H9 (cell line): ENCODE data around the gene ALOX12B. TPM values are rescaled to one million over a fixed set of nuclear protein-coding genes. Genes with fewer than 3 reads are reported as not detected.

Source experiments
- DNase-seq: peaks from one replicate; pipeline ENCODE4 v3.0.0-alpha.2; 2017
- H2AFZ ChIP-seq: one replicate; pipeline ENCODE4 v1.6.1; 2013; ENCODE audit warnings: mild to moderate bottlenecking, low read length, control low read depth, moderate library complexity
- H2AK5ac ChIP-seq: 2 replicates; pipeline ENCODE4 v1.6.1; 2013; ENCODE audit warnings: low read length, control low read depth, mixed read lengths; ENCODE audit not compliant: insufficient read length
- H2BK120ac ChIP-seq: one replicate; pipeline ENCODE4 v1.6.1; 2013; ENCODE audit warnings: low read depth, mild to moderate bottlenecking, low read length, control low read depth, inconsistent platforms; ENCODE audit not compliant: poor library complexity, severe bottlenecking
- H2BK12ac ChIP-seq: 2 replicates; pipeline ENCODE4 v1.6.1; 2013; ENCODE audit warnings: low read length, control low read depth, mixed read lengths, low read depth; ENCODE audit not compliant: insufficient read length
- H2BK15ac ChIP-seq: 2 replicates; pipeline ENCODE4 v1.6.1; 2013; ENCODE audit warnings: low read depth, low read length, control low read depth
- H2BK20ac ChIP-seq: one replicate; pipeline ENCODE4 v1.6.1; 2013; ENCODE audit warnings: low read depth, mild to moderate bottlenecking, low read length, control low read depth, inconsistent platforms; ENCODE audit not compliant: poor library complexity, severe bottlenecking
- H2BK5ac ChIP-seq: 2 replicates; pipeline ENCODE4 v1.6.1; 2013; ENCODE audit warnings: low read length, control low read depth, mixed read lengths; ENCODE audit not compliant: insufficient read length
- H3K14ac ChIP-seq: 2 replicates; pipeline ENCODE4 v1.6.1; 2013; ENCODE audit warnings: low read length, control low read depth; ENCODE audit not compliant: insufficient read depth
- H3K18ac ChIP-seq: 2 replicates; pipeline ENCODE4 v1.6.1; 2013; ENCODE audit warnings: low read depth, mild to moderate bottlenecking, mixed read lengths, low read length, control low read depth; ENCODE audit not compliant: insufficient read length
- H3K23ac ChIP-seq: 2 replicates; pipeline ENCODE4 v1.6.1; 2013; ENCODE audit warnings: low read length, control low read depth, mixed read lengths, low read depth; ENCODE audit not compliant: insufficient read length
- H3K23me2 ChIP-seq: 2 replicates; pipeline ENCODE4 v1.6.1; 2013; ENCODE audit warnings: low read depth, mild to moderate bottlenecking, mixed read lengths, low read length, control low read depth; ENCODE audit not compliant: insufficient read length, poor library complexity, severe bottlenecking
- H3K27ac ChIP-seq: 2 replicates; pipeline ENCODE4 v1.5.1; 2013; ENCODE audit warnings: low read length, control low read depth, mixed read lengths, low read depth; ENCODE audit not compliant: insufficient read length
- H3K27me3 ChIP-seq: 2 replicates; pipeline ENCODE4 v1.6.1; 2013; ENCODE audit warnings: low read length, control low read depth, inconsistent platforms; ENCODE audit not compliant: insufficient read depth
- H3K4ac ChIP-seq: 2 replicates; pipeline ENCODE4 v1.6.1; 2013; ENCODE audit warnings: low read depth, mild to moderate bottlenecking, control low read depth, inconsistent platforms, low read length, moderate library complexity
- H3K4me1 ChIP-seq: 2 replicates; pipeline ENCODE4 v1.6.1; 2013; ENCODE audit warnings: low read length, control low read depth, inconsistent platforms; ENCODE audit not compliant: insufficient read depth
- H3K4me2 ChIP-seq: 2 replicates; pipeline ENCODE4 v1.6.1; 2013; ENCODE audit warnings: low read length, control low read depth, mixed read lengths; ENCODE audit not compliant: insufficient read length, insufficient read depth
- H3K56ac ChIP-seq: 2 replicates; pipeline ENCODE4 v1.6.1; 2013; ENCODE audit warnings: low read depth, mild to moderate bottlenecking, mixed read lengths, low read length, control low read depth; ENCODE audit not compliant: insufficient read length
- H3K79me1 ChIP-seq: 2 replicates; pipeline ENCODE4 v1.6.1; 2013; ENCODE audit warnings: low read depth, mild to moderate bottlenecking, moderate library complexity, low read length, control low read depth, inconsistent platforms; ENCODE audit not compliant: insufficient read depth, poor library complexity, severe bottlenecking
- H3K79me2 ChIP-seq: 2 replicates; pipeline ENCODE4 v1.6.1; 2013; ENCODE audit warnings: low read length, control low read depth, inconsistent platforms; ENCODE audit not compliant: insufficient read depth
- H3K9ac ChIP-seq: 2 replicates; pipeline ENCODE4 v1.6.1; 2013; ENCODE audit warnings: low read length, control low read depth, mixed read lengths; ENCODE audit not compliant: insufficient read length; ENCODE audit errors: extremely low read depth
- H3K9me3 ChIP-seq: one replicate; pipeline ENCODE4 v1.6.1; 2013; ENCODE audit warnings: low read depth, low read length, inconsistent platforms; ENCODE audit not compliant: control insufficient read depth
- H3T11ph ChIP-seq: one replicate; pipeline ENCODE4 v1.6.1; 2013; ENCODE audit warnings: mild to moderate bottlenecking, low read length, control low read depth, inconsistent platforms
- H4K20me1 ChIP-seq: one replicate; pipeline ENCODE4 v1.6.1; 2013; ENCODE audit not compliant: control insufficient read depth, insufficient read length, insufficient read depth
- H4K5ac ChIP-seq: 2 replicates; pipeline ENCODE4 v1.6.1; 2013; ENCODE audit warnings: low read depth, mild to moderate bottlenecking, mixed read lengths, low read length, control low read depth; ENCODE audit not compliant: insufficient read length
- H4K8ac ChIP-seq: replicated peaks from 2 replicates; pipeline ENCODE4 v1.6.1; 2013; ENCODE audit warnings: low read length, control low read depth, mixed read lengths, low read depth; ENCODE audit not compliant: insufficient read length
- H4K91ac ChIP-seq: 2 replicates; pipeline ENCODE4 v1.6.1; 2013; ENCODE audit warnings: low read depth, mild to moderate bottlenecking, moderate library complexity, mixed read lengths, low read length, control low read depth; ENCODE audit not compliant: insufficient read length
- H3K27ac Mint-ChIP-seq, 3 experiments: 2 replicates in 2 of 3; 3 replicates in 1 of 3; pipeline ENCODE4 v1.8.0; 2020 to 2021; ENCODE audit warnings: mixed read lengths in 3 of 3, mild to moderate bottlenecking in 1 of 3, moderate library complexity in 1 of 3
- H3K27me3 Mint-ChIP-seq: 2 replicates; pipeline ENCODE4 v1.8.0; 2021; ENCODE audit warnings: low read depth, mild to moderate bottlenecking, moderate library complexity, mixed read lengths
- H3K36me3 Mint-ChIP-seq, 3 experiments: 2 replicates in 2 of 3; 3 replicates in 1 of 3; pipeline ENCODE4 v1.8.0; 2020 to 2021; ENCODE audit warnings: low read depth in 3 of 3, mixed read lengths in 3 of 3; ENCODE audit not compliant: insufficient read depth in 1 of 3
- H3K4me1 Mint-ChIP-seq, 2 experiments: 2 replicates each; pipeline ENCODE4 v1.8.0; 2020; ENCODE audit warnings: mixed read lengths in 2 of 2
- H3K4me3 Mint-ChIP-seq, 2 experiments: 2 replicates in 1 of 2; 3 replicates in 1 of 2; pipeline ENCODE4 v1.8.0; 2020 to 2021; ENCODE audit warnings: mild to moderate bottlenecking in 2 of 2, mixed read lengths in 2 of 2, moderate library complexity in 1 of 2
- H3K9me3 Mint-ChIP-seq, 2 experiments: 2 replicates in 1 of 2; 3 replicates in 1 of 2; pipeline ENCODE4 v1.8.0; 2020; ENCODE audit warnings: mild to moderate bottlenecking in 2 of 2, mixed read lengths in 2 of 2, moderate library complexity in 1 of 2
- whole genome bisulfite sequencing: extraction: QIAGEN DNeasy Blood & Tissue Kit; methylation state at CpG from one replicate; pipeline ENCODE4 v1.1.7; 2013; ENCODE audit warnings: missing lambda C conversion rate, low lambda C conversion rate, mixed read lengths; ENCODE audit not compliant: insufficient read length; ENCODE audit errors: extremely low coverage; 5-methylcytosine and 5-hydroxymethylcytosine counted together
- total RNA-seq: library from RNA; stranded (reverse); gene quantifications from 2 replicates; pipeline ENCODE4 v1.2.1, GENCODE V29; 2021
- TF ChIP-seq, protein P1 (sequence below): fragments of 200-600 bp; sonication (generic); conservative IDR thresholded peaks from 3 replicates; pipeline ENCODE4 v1.8.0; 2021; ENCODE audit warnings: antibody characterized with exemption, mild to moderate bottlenecking

ALOX12B gene
- total RNA-seq, 1 experiment from 2014 or later: 1.2 TPM

DNA sequence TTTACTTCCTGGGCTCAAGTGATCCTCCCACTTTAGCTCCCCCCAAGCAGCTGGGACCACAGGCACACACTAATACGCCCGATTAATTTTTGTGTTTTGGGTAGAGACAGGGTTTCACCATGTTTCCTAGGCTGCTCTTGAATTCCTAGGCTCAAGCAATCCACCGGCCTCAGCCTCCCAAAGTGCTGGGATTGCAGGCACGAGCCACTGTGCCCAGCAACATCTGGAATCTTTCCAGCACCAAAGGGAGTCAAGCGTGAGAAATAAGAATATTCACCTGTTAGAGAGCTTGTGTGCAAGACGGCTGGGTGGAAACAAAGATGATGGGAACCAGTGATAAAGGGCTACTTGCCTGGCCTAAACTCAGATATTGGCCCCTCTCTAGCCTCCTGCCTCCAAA, 14.2 kb upstream of the ALOX12B start:
- TF ChIP-seq, protein P1, sequence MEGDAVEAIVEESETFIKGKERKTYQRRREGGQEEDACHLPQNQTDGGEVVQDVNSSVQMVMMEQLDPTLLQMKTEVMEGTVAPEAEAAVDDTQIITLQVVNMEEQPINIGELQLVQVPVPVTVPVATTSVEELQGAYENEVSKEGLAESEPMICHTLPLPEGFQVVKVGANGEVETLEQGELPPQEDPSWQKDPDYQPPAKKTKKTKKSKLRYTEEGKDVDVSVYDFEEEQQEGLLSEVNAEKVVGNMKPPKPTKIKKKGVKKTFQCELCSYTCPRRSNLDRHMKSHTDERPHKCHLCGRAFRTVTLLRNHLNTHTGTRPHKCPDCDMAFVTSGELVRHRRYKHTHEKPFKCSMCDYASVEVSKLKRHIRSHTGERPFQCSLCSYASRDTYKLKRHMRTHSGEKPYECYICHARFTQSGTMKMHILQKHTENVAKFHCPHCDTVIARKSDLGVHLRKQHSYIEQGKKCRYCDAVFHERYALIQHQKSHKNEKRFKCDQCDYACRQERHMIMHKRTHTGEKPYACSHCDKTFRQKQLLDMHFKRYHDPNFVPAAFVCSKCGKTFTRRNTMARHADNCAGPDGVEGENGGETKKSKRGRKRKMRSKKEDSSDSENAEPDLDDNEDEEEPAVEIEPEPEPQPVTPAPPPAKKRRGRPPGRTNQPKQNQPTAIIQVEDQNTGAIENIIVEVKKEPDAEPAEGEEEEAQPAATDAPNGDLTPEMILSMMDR: no peak
- no peak overlapping the region for H3K27ac Mint-ChIP-seq
- H3K79me2 ChIP-seq: no peaks in the 10 kb centered on the region
- DNase-seq: no peak
- no peaks in the 10 kb centered on the region for H4K20me1 ChIP-seq
- no peak overlapping the region for H2BK20ac ChIP-seq
- H3K14ac ChIP-seq: no peak overlapping the region
- no CpG with 5 or more reads among the region's 6 CpGs for WGBS
- no peak overlapping the region for H2BK15ac ChIP-seq
- H3K27ac ChIP-seq: no peak overlapping the region
- H3K9me3 Mint-ChIP-seq: no peaks in the 10 kb centered on the region
- H3K4ac ChIP-seq: no peak overlapping the region
- H4K91ac ChIP-seq: no peak overlapping the region
- H3K4me1 ChIP-seq: no peaks in the 10 kb centered on the region
- no peak overlapping the region for H3K4me2 ChIP-seq
- no peak overlapping the region for H2BK5ac ChIP-seq
- H2AK5ac ChIP-seq: no peak overlapping the region
- H2AFZ ChIP-seq: no peak overlapping the region
- peaks cover 6 to 7% of the 10 kb centered on the region in 2 experiments for H3K4me1 Mint-ChIP-seq
- H3K9me3 ChIP-seq: no peaks in the 10 kb centered on the region
- H3K9ac ChIP-seq: no peak overlapping the region
- no peak overlapping the region for H4K5ac ChIP-seq
- H3K27me3 ChIP-seq: no peaks in the 10 kb centered on the region
- H2BK120ac ChIP-seq: no peak overlapping the region
- no peaks in the 10 kb centered on the region for H3K79me1 ChIP-seq
- H3K27me3 Mint-ChIP-seq: peaks cover 23% of the 10 kb centered on the region
- H3T11ph ChIP-seq: no peak overlapping the region
- no peak overlapping the region for H3K56ac ChIP-seq
- H3K23ac ChIP-seq: no peak overlapping the region
- no peak overlapping the region for H3K18ac ChIP-seq
- no peak overlapping the region for H3K4me3 Mint-ChIP-seq
- no peak overlapping the region for H4K8ac ChIP-seq
- H2BK12ac ChIP-seq: no peak overlapping the region
- H3K23me2 ChIP-seq: no peaks in the 10 kb centered on the region
- H3K36me3 Mint-ChIP-seq: no peaks in the 10 kb centered on the region
